SIG-M5 treated with dmso at 0.1 percent for 504 hours (cell line): Measurements from ENCODE around the gene BPIFB2.

Source experiments
- DNase-seq: peaks from one replicate; lab custom pipeline; 2025; ENCODE audit not compliant: unreplicated experiment; lab: John Stamatoyannopoulos, UW

BPIFB2 gene

GRCh38 chr20:33005908-33006775 lies 1.4 kb upstream of the BPIFB2 start:
- DNase-seq = no peak

GRCh38 chr20:33006776-33007375 lies 628 bp upstream of the BPIFB2 start:
- no peak for DNase-seq

GRCh38 chr20:33008336-33009213 lies 1.1 kb downstream of the BPIFB2 start:
- no peak for DNase-seq

GRCh38 chr20:33009214-33010132 lies 2.0 kb downstream of the BPIFB2 start:
- no peak for DNase-seq

GRCh38 chr20:33010133-33010504 lies 2.6 kb downstream of the BPIFB2 start:
- no peak for DNase-seq

GRCh38 chr20:33010674-33011449 lies 3.4 kb downstream of the BPIFB2 start:
- no peak for DNase-seq

- DNase-seq = no peak
These were observed 5.1 kb downstream of the BPIFB2 start for GRCh38 chr20:33012327-33013189.

- DNase-seq = no peak
These were observed 6.3 kb downstream of the BPIFB2 start for GRCh38 chr20:33013701-33014326.

GRCh38 chr20:33014336-33015113 lies 7.0 kb downstream of the BPIFB2 start:
- DNase-seq = no peak

GRCh38 chr20:33015114-33015484 lies 7.6 kb downstream of the BPIFB2 start:
- DNase-seq = no peak

- no peak for DNase-seq
These were observed 8.4 kb downstream of the BPIFB2 start for GRCh38 chr20:33015700-33016580.

- DNase-seq = no peak
These were observed 9.1 kb downstream of the BPIFB2 start for GRCh38 chr20:33016581-33017109.

GRCh38 chr20:33017542-33017941 lies 10.0 kb downstream of the BPIFB2 start:
- DNase-seq = no peak

- no peak for DNase-seq
These were observed 10.8 kb downstream of the BPIFB2 start for GRCh38 chr20:33018169-33018931.

GRCh38 chr20:33019465-33020277 lies 12.2 kb downstream of the BPIFB2 start:
- no peak for DNase-seq
